Activated CD4-positive, alpha-beta T cell treated with anti-CD3 and anti-CD28 coated beads, Interleukin-2, amount 50 U/mL, for 24 hours (primary cell): ENCODE measurements around the gene MERTK.
"Not testable (repeated sequence)": the region's sequence is repeated elsewhere in the genome, so short reads cannot be mapped to it uniquely, and the experiment has no call there.

ENCODE experiments used
- DNase-seq, 2 donors: peaks; one replicate each; pipeline ENCODE4 v3.0.0-alpha.2; 2020; ENCODE audit warnings: low read depth in 1 of 2, low spot score in 1 of 2

MERTK gene

DNA sequence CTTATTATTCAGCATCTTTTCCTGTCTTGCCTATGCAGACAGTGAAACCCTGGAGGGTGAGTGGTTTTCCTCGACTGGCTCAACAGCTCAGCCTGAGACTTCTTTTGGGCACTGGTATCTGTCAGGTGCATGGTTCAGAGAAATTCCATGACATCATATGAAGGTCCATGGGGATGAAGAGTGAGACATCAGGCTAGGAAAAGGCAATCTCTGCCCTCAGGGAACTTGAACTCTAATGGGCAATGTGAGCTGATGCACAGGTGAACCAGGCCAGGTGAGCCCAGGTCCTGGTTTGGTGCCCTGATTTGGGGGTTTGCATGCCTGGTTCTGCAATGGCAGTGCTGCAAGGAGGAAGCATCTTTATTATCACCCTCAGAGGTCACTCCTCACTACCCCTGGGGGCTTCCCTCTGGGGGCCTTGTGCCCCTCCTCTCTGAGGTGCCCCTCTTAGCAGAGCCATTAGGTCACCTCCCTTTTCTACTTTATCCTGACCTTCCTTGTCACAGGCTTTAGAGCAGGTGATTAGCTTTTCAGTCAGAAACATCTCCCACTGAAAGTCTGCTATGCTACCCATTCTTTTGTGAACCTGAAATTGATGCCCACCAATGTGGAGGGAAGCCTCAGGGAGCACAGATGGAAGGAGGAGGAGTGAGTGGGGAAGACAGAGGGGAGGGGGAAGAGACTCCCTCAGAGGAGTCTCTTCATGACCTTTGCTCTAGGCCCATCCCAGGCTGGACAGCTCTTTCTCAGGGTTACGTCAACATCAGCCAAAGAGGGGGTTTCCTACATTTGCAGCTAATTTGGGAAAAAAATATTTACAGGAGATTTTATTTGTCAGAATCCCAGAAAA is 47.3 kb downstream of the MERTK start:
- no peak for DNase-seq

- no peak for DNase-seq
These were observed 48.1 kb downstream of the MERTK start for GRCh38 chr2:111946294-111947114.

GRCh38 chr2:111947219-111947618 is 48.8 kb downstream of the MERTK start:
- DNase-seq, result no peak

- DNase-seq, result no peak
These were observed 50.4 kb downstream of the MERTK start for GRCh38 chr2:111948832-111949231.

DNA sequence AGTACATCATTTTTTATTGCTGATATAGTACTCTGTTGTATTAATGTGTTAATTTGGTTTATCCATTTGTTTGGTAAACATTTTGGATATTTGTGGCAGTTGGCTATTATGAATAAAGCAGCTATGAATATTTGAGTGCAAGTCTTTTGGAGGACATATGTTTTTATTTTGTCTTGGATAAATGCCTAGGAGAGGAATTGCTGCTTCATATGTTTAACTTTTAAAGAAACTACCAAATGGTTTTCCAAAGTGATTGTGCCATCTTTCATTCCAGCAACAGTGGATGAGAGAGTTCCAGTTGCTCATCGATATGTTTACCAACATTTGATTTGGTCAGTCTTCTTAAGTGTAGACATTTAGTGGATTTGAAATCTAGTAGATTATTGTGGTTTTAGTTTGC is 51.8 kb downstream of the MERTK start:
- DNase-seq, result no peak

DNA sequence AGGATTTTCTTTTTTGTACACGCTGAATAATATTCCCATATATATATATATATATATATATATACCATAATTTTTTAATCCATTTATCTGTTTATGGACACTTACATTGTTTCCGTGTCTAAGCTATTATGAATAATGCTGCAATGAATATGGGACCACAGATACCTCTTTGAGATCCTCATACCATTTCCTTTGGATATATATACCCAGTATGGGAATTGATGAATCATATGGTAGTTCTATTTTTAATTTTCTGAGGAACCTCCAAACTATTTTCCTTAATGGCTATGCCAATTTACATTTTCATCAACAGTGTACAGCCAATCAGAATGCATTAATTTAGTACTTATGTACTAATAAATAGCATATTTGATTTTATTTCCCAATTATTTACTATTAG is 53.1 kb downstream of the MERTK start:
- no peak for DNase-seq

- no peak for DNase-seq
These were observed 54.6 kb downstream of the MERTK start for GRCh38 chr2:111952871-111953452.

DNA sequence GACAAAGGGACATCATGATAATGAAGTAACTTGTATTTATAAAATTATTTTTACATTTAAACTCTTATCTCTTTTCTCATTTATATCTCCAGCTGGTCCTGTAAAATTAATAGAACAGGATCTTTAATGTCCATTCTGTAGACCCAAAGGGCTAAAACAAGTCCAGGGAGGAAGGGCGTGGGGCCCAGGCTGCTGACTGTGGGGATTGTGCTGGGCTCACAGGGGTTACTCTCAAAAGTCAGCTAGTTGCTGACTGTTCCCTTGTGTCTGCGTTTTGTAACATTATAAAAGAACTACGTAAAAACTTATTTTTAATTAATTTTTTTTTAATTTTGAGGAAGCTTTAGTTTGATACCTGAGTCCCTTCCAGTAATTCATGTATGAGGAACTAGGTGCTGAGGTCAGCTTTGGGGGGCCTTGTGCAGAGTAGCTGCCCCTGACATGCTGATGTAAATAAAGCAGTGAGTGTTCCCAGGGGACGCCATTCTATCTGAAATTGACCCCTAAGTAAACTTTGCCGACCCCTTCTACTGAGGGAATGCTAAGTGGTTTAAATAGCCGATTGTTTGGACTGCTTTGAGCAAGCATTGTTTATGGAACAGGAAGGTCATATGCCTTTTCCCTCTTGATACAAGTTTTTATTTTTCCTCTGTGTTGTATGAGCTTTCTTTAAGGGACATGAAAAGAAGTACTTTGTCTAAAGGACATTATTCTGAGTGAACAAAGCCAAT is 56.4 kb downstream of the MERTK start:
- DNase-seq, result no peak

GRCh38 chr2:111957872-111958354 is 59.5 kb downstream of the MERTK start:
- DNase-seq, result no peak

DNA sequence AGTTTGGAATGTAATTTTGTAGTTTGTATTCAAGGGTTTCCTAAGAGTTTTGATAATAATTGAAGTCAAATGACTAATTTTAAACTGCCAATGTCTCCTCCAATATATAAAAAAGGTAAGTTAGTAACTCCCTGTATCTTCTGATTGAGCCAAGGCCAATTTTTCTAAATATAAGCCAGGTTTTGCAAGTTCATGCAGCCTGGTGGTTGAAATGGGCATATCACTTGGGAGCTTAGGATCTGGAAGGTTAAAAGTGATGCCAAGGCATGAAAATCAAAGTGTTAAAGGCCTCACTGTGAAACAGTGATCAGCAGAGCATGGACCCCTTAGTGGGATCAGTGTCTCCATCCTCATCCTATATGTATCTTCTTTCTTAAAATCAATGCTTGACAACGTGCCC is 60.5 kb downstream of the MERTK start:
- no peak for DNase-seq

GRCh38 chr2:111961663-111962062 is 63.3 kb downstream of the MERTK start:
- DNase-seq, result no peak

DNA sequence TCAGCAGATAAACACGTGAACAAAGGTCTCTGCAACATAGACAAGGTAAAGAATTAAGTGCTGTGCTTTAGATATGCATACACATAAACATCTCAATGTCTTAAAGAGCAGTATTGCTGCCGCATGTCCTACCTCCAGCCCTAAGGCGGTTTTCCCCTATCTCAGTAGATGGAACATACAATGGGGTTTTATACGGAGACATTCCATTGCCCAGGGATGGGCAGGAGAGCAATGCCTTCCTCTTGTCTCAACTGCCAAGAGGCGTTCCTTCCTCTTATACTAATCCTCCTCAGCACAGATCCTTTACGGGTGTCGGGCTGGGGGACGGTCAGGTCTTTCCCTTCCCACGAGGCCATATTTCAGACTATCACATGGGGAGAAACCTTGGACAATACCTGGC is 64.7 kb downstream of the MERTK start:
- not testable (repeated sequence) for DNase-seq

DNA sequence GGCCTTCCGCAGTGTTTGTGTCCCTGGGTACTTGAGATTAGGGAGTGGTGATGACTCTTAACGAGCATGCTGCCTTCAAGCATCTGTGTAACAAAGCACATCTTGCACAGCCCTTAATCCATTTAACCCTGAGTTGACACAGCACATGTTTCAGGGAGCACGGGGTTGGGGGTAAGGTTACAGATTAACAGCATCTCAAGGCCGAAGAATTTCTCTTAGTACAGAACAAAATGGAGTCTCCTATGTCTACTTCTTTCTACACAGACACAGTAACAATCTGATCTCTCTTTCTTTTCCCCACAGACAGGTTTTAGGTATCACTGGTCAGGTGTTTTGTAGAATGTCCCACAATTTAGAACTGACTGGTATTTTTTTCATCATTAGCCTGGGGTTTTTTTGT is 65.1 kb downstream of the MERTK start:
- not testable (repeated sequence) for DNase-seq

DNA sequence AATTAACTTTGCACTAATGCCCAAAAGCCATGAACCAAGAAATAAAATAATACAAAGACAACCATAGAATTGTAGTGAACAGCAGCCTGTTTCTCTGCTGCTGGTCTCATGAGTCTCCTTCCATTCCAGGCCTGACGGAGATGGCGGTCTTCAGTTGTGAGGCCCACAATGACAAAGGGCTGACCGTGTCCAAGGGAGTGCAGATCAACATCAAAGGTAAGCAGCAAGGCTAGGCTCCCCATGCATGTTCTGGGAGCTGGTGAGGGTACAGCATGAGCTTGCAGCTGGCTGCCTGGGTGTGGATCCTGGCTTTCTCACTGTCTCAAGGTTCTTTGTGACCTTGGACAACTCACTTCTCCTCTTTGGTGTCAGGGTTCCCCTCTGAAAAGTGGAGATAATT is 66.7 kb downstream of the MERTK start:
- DNase-seq, result no peak

GRCh38 chr2:111966241-111966640 is 67.8 kb downstream of the MERTK start:
- no peak for DNase-seq

DNA sequence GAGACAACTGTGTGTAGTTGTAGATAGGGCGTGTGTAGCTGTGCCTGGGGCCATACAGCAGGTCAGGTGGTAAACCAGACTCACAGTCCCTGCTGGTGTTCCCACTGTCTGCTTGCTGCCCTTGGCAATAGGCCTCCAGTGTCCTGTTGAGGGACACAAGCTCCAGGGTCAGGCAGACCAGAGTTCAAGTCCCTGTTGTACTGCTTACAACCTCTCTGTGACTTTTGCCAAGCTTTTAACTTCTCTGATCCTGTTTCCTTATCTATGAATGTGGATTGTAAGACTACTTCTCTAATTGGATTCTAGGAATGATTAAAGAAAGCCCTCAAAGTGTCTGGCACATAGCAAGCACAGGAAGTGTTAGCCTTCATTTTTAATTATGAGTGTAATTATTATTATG is 68.6 kb downstream of the MERTK start:
- DNase-seq, result no peak

- DNase-seq, result no peak
These were observed 72.0 kb downstream of the MERTK start for GRCh38 chr2:111970453-111970852.

DNA sequence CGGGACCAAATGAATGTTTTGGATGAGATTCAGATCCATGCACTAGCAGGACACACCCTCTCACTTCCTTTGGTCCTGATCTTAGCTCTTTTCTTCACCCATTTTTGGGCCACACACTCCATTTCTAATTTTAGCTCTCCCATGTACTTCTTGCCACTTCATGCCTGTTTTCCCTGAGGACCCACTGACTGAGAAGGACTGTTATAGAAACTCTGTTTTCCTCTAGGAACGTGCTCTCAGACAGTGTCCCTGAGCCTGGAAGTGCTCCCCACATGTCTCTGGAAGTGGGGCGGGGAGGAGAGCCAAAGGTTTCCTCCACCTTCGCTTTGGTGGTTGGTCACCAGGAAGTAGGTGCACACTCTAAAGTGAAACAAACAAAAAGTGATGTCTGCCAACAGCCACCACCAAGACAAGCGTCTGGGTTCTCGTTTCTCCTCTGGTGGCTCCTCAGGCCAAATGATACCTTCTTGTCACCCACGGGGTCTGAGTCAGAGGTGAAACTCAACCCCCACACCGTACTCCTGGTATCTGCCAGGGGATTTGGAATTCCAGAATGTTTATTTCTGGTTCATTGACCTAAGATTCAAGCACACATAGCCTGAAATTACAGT is 74.7 kb downstream of the MERTK start:
- DNase-seq, result no peak

DNA sequence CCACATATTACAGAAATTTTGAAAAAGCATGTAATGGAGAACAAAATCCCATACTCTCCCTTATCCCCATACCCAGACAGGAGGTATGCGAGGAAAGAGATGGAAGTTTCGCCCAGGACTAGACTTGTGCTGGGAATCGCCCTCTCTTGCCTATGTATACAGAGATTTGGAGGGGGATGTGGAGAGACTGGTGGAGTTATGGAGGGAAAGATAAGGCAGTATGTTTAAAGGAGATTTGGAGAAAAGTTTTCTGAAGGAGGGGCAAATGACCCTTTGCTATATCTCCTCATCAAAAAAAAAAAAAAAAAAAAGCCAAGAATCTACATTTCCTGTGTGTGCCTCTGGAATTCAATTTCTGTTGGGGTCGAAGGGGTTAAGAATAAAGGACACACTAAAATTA is 75.3 kb downstream of the MERTK start:
- no peak for DNase-seq

DNA sequence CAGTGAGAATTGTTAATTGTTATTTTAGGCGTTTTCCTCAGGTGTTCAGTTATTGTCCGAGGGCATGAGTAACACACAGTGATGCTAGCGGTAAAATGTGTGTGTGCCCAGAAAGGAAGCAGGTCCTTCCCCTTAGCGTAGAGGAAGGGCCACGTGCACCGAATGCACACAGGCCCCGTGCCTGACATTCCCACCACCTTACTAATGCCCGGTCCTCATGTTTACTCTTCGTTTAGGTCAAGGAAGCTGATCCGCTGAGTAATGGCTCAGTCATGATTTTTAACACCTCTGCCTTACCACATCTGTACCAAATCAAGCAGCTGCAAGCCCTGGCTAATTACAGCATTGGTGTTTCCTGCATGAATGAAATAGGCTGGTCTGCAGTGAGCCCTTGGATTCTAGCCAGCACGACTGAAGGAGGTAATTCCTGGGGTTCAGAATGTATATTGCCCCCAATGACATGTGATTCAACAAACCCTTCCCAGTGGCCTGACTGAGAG is 76.7 kb downstream of the MERTK start:
- DNase-seq, result no peak

- no peak for DNase-seq
These were observed 77.4 kb downstream of the MERTK start for GRCh38 chr2:111975819-111976218.
